Esophagus muscularis mucosa (tissue), 4 donors: ENCODE data around the gene APH1B. TPM values are rescaled to one million over a fixed set of nuclear protein-coding genes. Genes with fewer than 3 reads are reported as not detected.

Experiments used
- DNase-seq: peaks from one replicate; pipeline ENCODE4 v3.0.0-alpha.2; 2017; ENCODE audit errors: extremely low spot score
- H3K27ac ChIP-seq, 4 donors: fragments of 200-600 bp; sonication (generic); replicated peaks in 1 of 4; 1 replicate in 3 of 4; 2 replicates in 1 of 4; pipeline ENCODE4 v1.5.1; 2016 to 2019; ENCODE audit warnings: mild to moderate bottlenecking in 1 of 4
- H3K27me3 ChIP-seq, 4 donors: fragments of 200-600 bp; sonication (generic); one replicate each; pipeline versions ENCODE4 v1.5.1 to v1.6.0; 2016 to 2019
- H3K36me3 ChIP-seq, 4 donors: fragments of 200-600 bp; sonication (generic); one replicate each; pipeline ENCODE4 v1.5.1; 2016 to 2019
- H3K4me1 ChIP-seq, 4 donors: fragments of 200-600 bp; sonication (generic); one replicate each; pipeline ENCODE4 v1.5.1; 2016 to 2019
- H3K4me3 ChIP-seq, 4 donors: fragments of 200-600 bp; sonication (generic); 1 replicate in 2 of 4; 2 replicates in 2 of 4; pipeline ENCODE4 v1.5.1; 2016 to 2019; ENCODE audit warnings: mild to moderate bottlenecking in 4 of 4, moderate library complexity in 1 of 4
- H3K9me3 ChIP-seq, 4 donors: fragments of 200-600 bp; sonication (generic); 1 replicate in 3 of 4; 2 replicates in 1 of 4; pipeline ENCODE4 v1.5.1; 2016 to 2019
- EP300 ChIP-seq: sonication (generic); formaldehyde crosslinking; IDR thresholded peaks from one replicate; pipeline ENCODE4 v1.6.1; 2017; ENCODE audit warnings: antibody characterized with exemption
- POLR2A ChIP-seq: fragments of 450-650 bp; IDR thresholded peaks from one replicate; pipeline ENCODE4 v1.6.1; 2017; ENCODE audit warnings: antibody characterized with exemption, moderate library complexity, mild to moderate bottlenecking, low read depth
- POLR2AphosphoS5 ChIP-seq, 2 donors: sonication (generic); formaldehyde crosslinking; IDR thresholded peaks; one replicate each; pipeline ENCODE4 v1.6.1; 2017; ENCODE audit warnings: antibody characterized with exemption in 2 of 2
- WGBS: methylation state at CpG from one replicate; pipeline ENCODE4 v1.1.5; 2018; 5-methylcytosine and 5-hydroxymethylcytosine counted together
- intact Hi-C: fragments of 100-400 bp; cut with DNase I; formaldehyde crosslinking; loops from one replicate; pipeline ENCODE4 v1.15.1; 2023
- total RNA-seq, 4 donors: library from RNA; depleted of rRNA; stranded (reverse); fragments of >200 nt; gene quantifications; one replicate each; pipeline versions ENCODE4 v1.1.0 to v1.2.1, GENCODE V29; 2016
- TF ChIP-seq, protein P1 (sequence below), 3 experiments: fragments of 200-600 bp in 2 of 3; fragments of 450-650 bp in 1 of 3; sonication (generic) in 2 of 3; IDR thresholded peaks; one replicate each; pipeline ENCODE4 v1.5.1; 2017 to 2019; ENCODE audit warnings: antibody characterized with exemption in 3 of 3, mild to moderate bottlenecking in 2 of 3, moderate library complexity in 1 of 3

The APH1B gene
- total RNA-seq, 4 donors from 2014 or later: 7.5 to 9.4 (median 8.9) TPM

DNA sequence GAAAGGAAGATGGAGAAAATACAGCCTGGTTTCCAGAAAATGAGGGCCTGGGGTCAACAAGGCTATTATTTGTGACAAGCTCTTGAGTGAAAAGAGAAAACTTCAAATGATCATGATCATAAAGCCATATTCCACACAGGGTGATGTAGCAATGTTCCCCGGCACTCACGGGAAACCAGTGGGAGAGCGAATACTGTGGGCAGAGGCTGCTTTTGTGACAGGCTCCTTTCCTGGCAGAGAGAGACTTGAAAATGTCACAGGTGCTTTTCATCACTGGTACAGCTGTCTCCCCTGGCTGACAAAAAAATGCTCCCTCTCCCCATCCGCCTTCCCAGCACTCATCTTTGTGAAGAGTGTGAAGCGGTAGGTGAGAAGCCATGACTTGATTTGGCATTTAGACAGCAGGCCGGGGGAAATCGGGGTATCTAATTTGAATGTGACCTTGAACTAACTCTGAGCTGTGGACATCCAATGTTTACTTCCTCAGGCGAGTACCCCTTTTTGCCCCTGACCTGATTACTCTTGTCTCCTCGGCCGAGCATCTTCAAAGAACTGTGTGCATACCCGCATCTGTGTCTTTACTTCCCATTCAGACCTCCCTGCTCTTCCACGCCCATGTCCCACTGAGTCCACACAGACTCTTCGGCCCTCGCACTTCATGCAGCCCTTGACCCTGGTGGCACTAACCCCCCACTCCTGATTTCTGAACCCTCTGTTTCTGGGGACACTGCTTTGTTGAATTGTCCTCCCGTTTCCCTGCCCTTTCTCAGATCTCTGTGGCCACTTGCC lies 81.0 kb downstream of the APH1B start:
- peaks cover 0 to 6% (median 0%) of the 10 kb centered on the region in 4 donors for H3K4me1 ChIP-seq
- H3K27me3 ChIP-seq: no peaks in the 10 kb centered on the region
- WGBS: 83% methylated on average over 15 of the region's 15 CpGs
- TF ChIP-seq POLR2A (no peak), POLR2AphosphoS5 (IDR thresholded peaks at IDR 0.05) (no peak), EP300 (no peak)
- TF ChIP-seq, protein P1, sequence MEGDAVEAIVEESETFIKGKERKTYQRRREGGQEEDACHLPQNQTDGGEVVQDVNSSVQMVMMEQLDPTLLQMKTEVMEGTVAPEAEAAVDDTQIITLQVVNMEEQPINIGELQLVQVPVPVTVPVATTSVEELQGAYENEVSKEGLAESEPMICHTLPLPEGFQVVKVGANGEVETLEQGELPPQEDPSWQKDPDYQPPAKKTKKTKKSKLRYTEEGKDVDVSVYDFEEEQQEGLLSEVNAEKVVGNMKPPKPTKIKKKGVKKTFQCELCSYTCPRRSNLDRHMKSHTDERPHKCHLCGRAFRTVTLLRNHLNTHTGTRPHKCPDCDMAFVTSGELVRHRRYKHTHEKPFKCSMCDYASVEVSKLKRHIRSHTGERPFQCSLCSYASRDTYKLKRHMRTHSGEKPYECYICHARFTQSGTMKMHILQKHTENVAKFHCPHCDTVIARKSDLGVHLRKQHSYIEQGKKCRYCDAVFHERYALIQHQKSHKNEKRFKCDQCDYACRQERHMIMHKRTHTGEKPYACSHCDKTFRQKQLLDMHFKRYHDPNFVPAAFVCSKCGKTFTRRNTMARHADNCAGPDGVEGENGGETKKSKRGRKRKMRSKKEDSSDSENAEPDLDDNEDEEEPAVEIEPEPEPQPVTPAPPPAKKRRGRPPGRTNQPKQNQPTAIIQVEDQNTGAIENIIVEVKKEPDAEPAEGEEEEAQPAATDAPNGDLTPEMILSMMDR (IDR thresholded peaks at IDR 0.05): no peak
- intact Hi-C loops: no loop called here
- no peak overlapping the region for H3K4me3 ChIP-seq
- H3K27ac ChIP-seq: no peak overlapping the region
- no peaks in the 10 kb centered on the region for H3K9me3 ChIP-seq
- DNase-seq: no peak
- no peaks in the 10 kb centered on the region for H3K36me3 ChIP-seq

Other genes starting within 250 kb of the APH1B start
- gene TPM1, start 234.9 kb upstream of the APH1B start, total RNA-seq: 1,000 to 10,000 TPM; 5,599 to 7,718 (median 6,496) TPM
- 10 to 100 TPM; 15.4 to 22.8 (median 18.7) TPM for gene LACTB, start 155.7 kb upstream of the APH1B start, total RNA-seq
- gene RPS27L, start 120.1 kb upstream of the APH1B start, total RNA-seq: 100 to 1,000 TPM; 120 to 220 (median 172) TPM
- gene RAB8B, start 88.0 kb upstream of the APH1B start, total RNA-seq: 10 to 100 TPM; 18.7 to 41.0 (median 35.5) TPM
- 10 to 100 TPM in 1 of 4 donors, 1 to 10 TPM in 3; 2.3 to 14.5 (median 6.0) TPM for gene CA12, start 104.2 kb downstream of the APH1B start, total RNA-seq
- gene USP3, start 227.0 kb downstream of the APH1B start, total RNA-seq: 10 to 100 TPM; 40.1 to 46.5 (median 41.3) TPM